Left lung (tissue), 10 donors: Measurements from ENCODE around the gene AP3B2. TPM values are rescaled to one million over a fixed set of nuclear protein-coding genes. Genes with fewer than 3 reads are reported as not detected.

ENCODE experiments used
- ATAC-seq: fragments of 200-7000 bp; cut with Tn5 transposase; one replicate; pipeline ENCODE4 v1.9.1; 2020; ENCODE audit warnings: moderate library complexity
- DNase-seq, 4 donors: peaks; one replicate each; pipeline ENCODE4 v3.0.0-alpha.2; 2013 to 2020
- H3K27ac ChIP-seq, 2 donors: fragments of 200-600 bp; sonication (generic) in 1 of 2; one replicate each; pipeline versions ENCODE4 v1.5.0 to v1.8.0; 2020 to 2021
- H3K27me3 ChIP-seq, 2 donors: fragments of 200-600 bp; sonication (generic) in 1 of 2; one replicate each; pipeline versions ENCODE4 v1.5.0 to v1.8.0; 2020 to 2021
- H3K36me3 ChIP-seq, 2 donors: fragments of 200-600 bp; sonication (generic) in 1 of 2; one replicate each; pipeline versions ENCODE4 v1.5.0 to v1.8.0; 2020 to 2021
- H3K4me1 ChIP-seq, 2 donors: fragments of 200-600 bp; one replicate each; pipeline ENCODE4 v1.8.0; 2021
- H3K4me3 ChIP-seq, 2 donors: fragments of 200-600 bp; sonication (generic) in 1 of 2; one replicate each; pipeline versions ENCODE4 v1.5.0 to v1.8.0; 2020 to 2021; ENCODE audit warnings: mild to moderate bottlenecking in 1 of 2
- H3K9me3 ChIP-seq, 2 donors: fragments of 200-600 bp; sonication (generic) in 1 of 2; one replicate each; pipeline versions ENCODE4 v1.5.0 to v1.8.0; 2020 to 2021
- intact Hi-C, 2 donors: fragments of 100-400 bp; cut with DNase I; formaldehyde crosslinking; loops; one replicate each; pipeline versions ENCODE4 v1.11.2 to v1.14.2; 2022
- polyA plus RNA-seq, 6 donors: library from polyadenylated mRNA; unstranded; fragments of 120-200 nt; gene quantifications; one replicate each; pipeline ENCODE4 v1.2.1, GENCODE V29; 2013; ENCODE audit not compliant: insufficient read length in 6 of 6
- total RNA-seq, 2 donors: library from RNA; stranded (reverse); fragmentation: NEBNext Ultra II Directional; extraction: Animal tissue kit (Norgen Biotek cat#: 25700); gene quantifications; one replicate each; pipeline ENCODE4 v1.2.1, GENCODE V29; 2021
- TF ChIP-seq, protein P1 (sequence below), 2 donors: fragments of 200-600 bp; sonication (generic) in 1 of 2; IDR thresholded peaks; one replicate each; pipeline versions ENCODE4 v1.5.0 to v1.8.0; 2021; ENCODE audit warnings: antibody characterized with exemption in 2 of 2
- donor health status: DM: no; HTN: yes; CAD: no.
- donor health status: DM: no; HTN: no; CAD: no.

AP3B2 gene
- total and polyA plus RNA-seq, 8 donors, result 0.82 to 3.0 (median 2.1) TPM

GRCh38 chr15:82670699-82671098, 39.0 kb downstream of the AP3B2 start:
- no peaks in the 10 kb centered on the region for H3K36me3 ChIP-seq
- H3K27ac ChIP-seq, result no peak overlapping the region
- ATAC-seq, result no peak
- H3K27me3 ChIP-seq, result no peaks in the 10 kb centered on the region
- no peak overlapping the region for H3K4me3 ChIP-seq
- H3K9me3 ChIP-seq, result no peaks in the 10 kb centered on the region
- intact Hi-C loops, result no loop called here
- H3K4me1 ChIP-seq, result no peaks in the 10 kb centered on the region
- TF ChIP-seq, protein P1, sequence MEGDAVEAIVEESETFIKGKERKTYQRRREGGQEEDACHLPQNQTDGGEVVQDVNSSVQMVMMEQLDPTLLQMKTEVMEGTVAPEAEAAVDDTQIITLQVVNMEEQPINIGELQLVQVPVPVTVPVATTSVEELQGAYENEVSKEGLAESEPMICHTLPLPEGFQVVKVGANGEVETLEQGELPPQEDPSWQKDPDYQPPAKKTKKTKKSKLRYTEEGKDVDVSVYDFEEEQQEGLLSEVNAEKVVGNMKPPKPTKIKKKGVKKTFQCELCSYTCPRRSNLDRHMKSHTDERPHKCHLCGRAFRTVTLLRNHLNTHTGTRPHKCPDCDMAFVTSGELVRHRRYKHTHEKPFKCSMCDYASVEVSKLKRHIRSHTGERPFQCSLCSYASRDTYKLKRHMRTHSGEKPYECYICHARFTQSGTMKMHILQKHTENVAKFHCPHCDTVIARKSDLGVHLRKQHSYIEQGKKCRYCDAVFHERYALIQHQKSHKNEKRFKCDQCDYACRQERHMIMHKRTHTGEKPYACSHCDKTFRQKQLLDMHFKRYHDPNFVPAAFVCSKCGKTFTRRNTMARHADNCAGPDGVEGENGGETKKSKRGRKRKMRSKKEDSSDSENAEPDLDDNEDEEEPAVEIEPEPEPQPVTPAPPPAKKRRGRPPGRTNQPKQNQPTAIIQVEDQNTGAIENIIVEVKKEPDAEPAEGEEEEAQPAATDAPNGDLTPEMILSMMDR (IDR thresholded peaks at IDR 0.05), result no peak
- no peak for DNase-seq

DNA sequence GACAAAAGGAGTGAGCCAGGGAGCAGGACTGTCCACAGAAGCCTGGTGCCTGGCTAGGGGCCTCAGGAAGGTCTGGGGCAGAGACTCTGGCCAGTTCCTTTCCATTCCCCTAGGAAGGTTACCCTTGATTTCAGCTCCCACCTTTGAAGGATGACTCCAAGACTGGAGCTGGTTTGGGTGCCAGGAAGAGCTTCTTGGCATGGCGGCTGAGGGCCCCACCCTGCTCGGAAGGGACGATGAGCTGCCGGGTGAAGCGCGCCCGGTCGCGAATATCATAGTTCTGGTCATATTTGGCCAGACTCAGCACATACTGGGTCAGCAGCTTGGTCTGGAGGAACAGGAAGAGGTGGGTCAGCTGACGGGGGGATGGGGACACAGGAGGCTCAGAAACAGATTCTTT, 43.1 kb downstream of the AP3B2 start:
- intact Hi-C loops, result no loop called here
- H3K4me3 ChIP-seq, result no peak overlapping the region
- TF ChIP-seq, protein P1 (IDR thresholded peaks at IDR 0.05), result no peak
- peaks cover 0 to 20% of the 10 kb centered on the region in 2 donors for H3K27me3 ChIP-seq
- no peaks in the 10 kb centered on the region for H3K36me3 ChIP-seq
- H3K9me3 ChIP-seq, result no peaks in the 10 kb centered on the region
- no peak overlapping the region for H3K27ac ChIP-seq
- ATAC-seq (no peak), DNase-seq (no peak)
- no peaks in the 10 kb centered on the region for H3K4me1 ChIP-seq

- DNase-seq (no peak), ATAC-seq (no peak)
- no peaks in the 10 kb centered on the region for H3K9me3 ChIP-seq
- TF ChIP-seq, protein P1 (IDR thresholded peaks at IDR 0.05), result no peak
- no peaks in the 10 kb centered on the region for H3K4me1 ChIP-seq
- intact Hi-C loops, result no loop called here
- no peak overlapping the region for H3K4me3 ChIP-seq
- peaks cover 0 to 20% of the 10 kb centered on the region in 2 donors for H3K27me3 ChIP-seq
- no peak overlapping the region for H3K27ac ChIP-seq
- H3K36me3 ChIP-seq, result no peaks in the 10 kb centered on the region
Measured at GRCh38 chr15:82664021-82664420, 45.7 kb downstream of the AP3B2 start.

DNA sequence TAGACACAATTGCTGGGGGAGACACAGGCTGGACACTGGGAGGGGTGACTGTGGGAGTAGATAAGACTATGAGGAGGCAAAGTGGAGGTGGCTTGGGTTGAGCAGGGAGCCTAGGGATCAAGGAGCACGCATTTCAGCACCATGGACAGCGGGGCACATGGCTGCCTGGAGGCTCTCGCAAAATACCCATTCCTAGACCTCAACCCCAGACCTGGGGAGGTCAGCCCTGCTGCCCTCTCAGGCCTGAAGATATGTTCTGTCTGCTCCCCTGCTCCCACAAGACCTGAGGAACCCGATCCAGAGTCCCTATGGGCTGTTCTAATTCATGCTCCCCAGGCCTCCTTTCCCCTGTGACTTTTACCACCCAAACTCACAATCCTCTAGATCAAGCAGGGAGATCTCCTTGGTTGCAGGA, 46.5 kb downstream of the AP3B2 start:
- peak; percentile 72 for ATAC-seq
- Histone ChIP-seq H3K36me3 (no peaks in the 10 kb centered on the region), H3K27ac (no peak overlapping the region), H3K27me3 (peaks cover 0 to 20% of the 10 kb centered on the region in 2 donors), H3K4me3 (no peak overlapping the region), H3K4me1 (no peaks in the 10 kb centered on the region), H3K9me3 (no peaks in the 10 kb centered on the region)
- TF ChIP-seq, protein P1 (IDR thresholded peaks at IDR 0.05), result no peak
- intact Hi-C loops, result no loop called here
- DNase-seq, result peak in 2 of 4 donors; percentile 50 to 69

- H3K4me3 ChIP-seq, result no peak overlapping the region
- H3K27ac ChIP-seq, result no peak overlapping the region
- peaks cover 0 to 20% of the 10 kb centered on the region in 2 donors for H3K27me3 ChIP-seq
- DNase-seq (no peak), ATAC-seq (no peak)
- TF ChIP-seq, protein P1 (IDR thresholded peaks at IDR 0.05), result no peak
- H3K9me3 ChIP-seq, result no peaks in the 10 kb centered on the region
- intact Hi-C loops, result no loop called here
- no peaks in the 10 kb centered on the region for H3K36me3 ChIP-seq
- H3K4me1 ChIP-seq, result no peaks in the 10 kb centered on the region
Measured at GRCh38 chr15:82662641-82663040, 47.0 kb downstream of the AP3B2 start.
